Suprapubic skin (tissue), 4 donors: ENCODE data around the gene DIPK1A. TPM values are rescaled to one million over a fixed set of nuclear protein-coding genes. Genes with fewer than 3 reads are reported as not detected.

Source experiments
- DNase-seq, 2 donors: peaks; one replicate each; pipeline ENCODE4 v3.0.0-alpha.2; 2019; ENCODE audit warnings: low spot score in 2 of 2
- H3K27ac ChIP-seq: fragments of 200-600 bp; sonication (generic); one replicate; pipeline ENCODE4 v1.5.1; 2019
- H3K27me3 ChIP-seq: fragments of 200-600 bp; sonication (generic); one replicate; pipeline ENCODE4 v1.5.1; 2019
- H3K36me3 ChIP-seq: fragments of 200-600 bp; sonication (generic); one replicate; pipeline ENCODE4 v1.5.1; 2019
- H3K4me1 ChIP-seq: fragments of 200-600 bp; sonication (generic); one replicate; pipeline ENCODE4 v1.5.1; 2019
- H3K4me3 ChIP-seq: fragments of 200-600 bp; sonication (generic); one replicate; pipeline ENCODE4 v1.5.1; 2019; ENCODE audit warnings: mild to moderate bottlenecking
- H3K9me3 ChIP-seq: fragments of 200-600 bp; sonication (generic); one replicate; pipeline ENCODE4 v1.5.1; 2019
- EP300 ChIP-seq: sonication (generic); formaldehyde crosslinking; IDR thresholded peaks from one replicate; pipeline ENCODE4 v1.6.1; 2017; ENCODE audit warnings: antibody characterized with exemption
- POLR2A ChIP-seq, 2 donors: fragments of 450-650 bp; IDR thresholded peaks; one replicate each; pipeline ENCODE4 v1.6.1; 2017; ENCODE audit warnings: antibody characterized with exemption in 2 of 2, mild to moderate bottlenecking in 2 of 2, moderate library complexity in 2 of 2
- POLR2AphosphoS5 ChIP-seq, 3 donors: sonication (generic); formaldehyde crosslinking; IDR thresholded peaks; one replicate each; pipeline ENCODE4 v1.6.1; 2017; ENCODE audit warnings: antibody characterized with exemption in 3 of 3
- WGBS: methylation state at CpG from one replicate; pipeline ENCODE4 v1.1.5; 2018; 5-methylcytosine and 5-hydroxymethylcytosine counted together
- total RNA-seq, 4 donors: library from RNA; depleted of rRNA; stranded (reverse); fragments of >200 nt; gene quantifications; one replicate each; pipeline ENCODE4 v1.1.0, GENCODE V29; 2016
- TF ChIP-seq, protein P1 (sequence below), 2 donors: fragments of 200-600 bp in 1 of 2; fragments of 450-650 bp in 1 of 2; sonication (generic) in 1 of 2; IDR thresholded peaks; one replicate each; pipeline ENCODE4 v1.5.1; 2016 to 2019; ENCODE audit warnings: antibody characterized with exemption in 2 of 2, mild to moderate bottlenecking in 1 of 2, moderate library complexity in 1 of 2

Gene DIPK1A
- total RNA-seq, 4 donors from 2014 or later = 3.3 to 7.8 (median 5.3) TPM

DNA sequence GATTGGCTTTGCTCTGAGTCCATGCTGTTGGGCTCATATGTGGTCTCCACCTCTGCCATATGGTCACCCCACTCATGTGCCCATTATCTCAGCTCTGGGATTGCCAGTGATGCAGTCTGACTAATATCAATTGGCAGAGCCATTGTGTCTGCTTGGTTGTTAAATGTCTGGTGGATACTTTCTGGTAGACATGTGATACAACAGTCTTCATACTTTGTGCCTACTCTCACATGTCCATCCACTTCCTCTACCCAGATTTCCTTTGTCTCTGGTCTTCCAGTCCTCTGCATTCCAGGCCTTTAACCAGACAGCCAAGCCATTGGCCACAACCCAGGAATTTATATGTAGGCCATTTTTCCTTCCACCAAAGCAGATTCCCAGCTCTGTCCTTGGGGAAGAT, 30.8 kb upstream of the DIPK1A start:
- Histone ChIP-seq H3K4me1 (no peaks in the 10 kb centered on the region), H3K4me3 (no peak overlapping the region), H3K27ac (no peak overlapping the region), H3K27me3 (no peaks in the 10 kb centered on the region), H3K9me3 (no peaks in the 10 kb centered on the region), H3K36me3 (no peaks in the 10 kb centered on the region)
- no peak for DNase-seq
- no peak for TF ChIP-seq EP300
- TF ChIP-seq, protein P1, sequence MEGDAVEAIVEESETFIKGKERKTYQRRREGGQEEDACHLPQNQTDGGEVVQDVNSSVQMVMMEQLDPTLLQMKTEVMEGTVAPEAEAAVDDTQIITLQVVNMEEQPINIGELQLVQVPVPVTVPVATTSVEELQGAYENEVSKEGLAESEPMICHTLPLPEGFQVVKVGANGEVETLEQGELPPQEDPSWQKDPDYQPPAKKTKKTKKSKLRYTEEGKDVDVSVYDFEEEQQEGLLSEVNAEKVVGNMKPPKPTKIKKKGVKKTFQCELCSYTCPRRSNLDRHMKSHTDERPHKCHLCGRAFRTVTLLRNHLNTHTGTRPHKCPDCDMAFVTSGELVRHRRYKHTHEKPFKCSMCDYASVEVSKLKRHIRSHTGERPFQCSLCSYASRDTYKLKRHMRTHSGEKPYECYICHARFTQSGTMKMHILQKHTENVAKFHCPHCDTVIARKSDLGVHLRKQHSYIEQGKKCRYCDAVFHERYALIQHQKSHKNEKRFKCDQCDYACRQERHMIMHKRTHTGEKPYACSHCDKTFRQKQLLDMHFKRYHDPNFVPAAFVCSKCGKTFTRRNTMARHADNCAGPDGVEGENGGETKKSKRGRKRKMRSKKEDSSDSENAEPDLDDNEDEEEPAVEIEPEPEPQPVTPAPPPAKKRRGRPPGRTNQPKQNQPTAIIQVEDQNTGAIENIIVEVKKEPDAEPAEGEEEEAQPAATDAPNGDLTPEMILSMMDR (IDR thresholded peaks at IDR 0.05) = no peak

DNA sequence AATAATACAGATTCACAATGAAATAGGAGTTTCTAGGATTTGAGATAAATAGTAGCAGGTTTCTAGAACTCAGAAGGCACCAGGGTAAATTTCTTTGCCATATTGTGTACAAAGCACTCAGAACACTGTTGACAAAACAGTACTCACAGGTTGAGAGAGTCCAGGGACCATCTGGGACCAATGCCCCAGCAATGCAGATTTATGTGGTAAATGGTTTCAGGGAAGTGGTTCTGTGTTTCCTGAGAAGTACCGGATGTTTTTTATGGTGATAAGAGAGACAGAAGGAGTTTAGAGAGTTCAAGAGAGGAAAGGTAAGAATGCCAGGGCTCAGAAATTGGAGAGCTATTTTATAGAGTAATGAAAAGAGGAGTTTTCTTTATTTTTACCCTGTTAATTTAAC, 29.6 kb upstream of the DIPK1A start:
- no peaks in the 10 kb centered on the region for H3K36me3 ChIP-seq
- DNase-seq = no peak

DNA sequence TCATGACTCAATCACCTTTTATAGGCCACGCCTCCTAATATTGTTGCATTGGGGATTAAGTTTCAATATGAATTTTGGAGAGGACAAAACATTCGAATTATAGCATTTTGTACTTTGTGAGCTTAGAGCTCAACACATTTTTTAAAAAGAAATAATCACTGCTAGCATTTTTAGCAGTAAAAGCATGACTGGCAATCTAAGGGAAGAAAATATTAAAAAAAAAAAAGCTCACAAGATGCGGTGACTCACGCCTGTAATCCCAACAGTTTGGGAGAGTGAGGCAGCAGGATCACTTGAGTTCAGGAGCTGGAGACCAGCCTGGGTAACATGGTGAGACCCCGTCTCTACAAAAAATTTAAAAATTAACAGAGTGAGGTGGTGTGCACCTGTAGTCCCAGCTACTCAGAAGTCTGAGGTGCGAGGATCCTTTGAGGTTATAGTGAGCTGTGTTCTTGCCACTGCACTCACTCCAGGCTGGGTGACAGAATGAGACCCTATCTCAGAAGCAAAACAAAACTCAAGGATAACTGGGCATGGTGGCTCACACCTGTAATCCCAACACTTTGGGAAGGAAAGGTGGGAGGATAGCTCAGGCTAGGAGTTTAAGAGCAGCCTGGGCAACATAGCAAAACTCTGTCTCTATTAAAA, 28.8 kb upstream of the DIPK1A start:
- DNase-seq = no peak
- Histone ChIP-seq H3K4me1 (no peaks in the 10 kb centered on the region), H3K9me3 (no peaks in the 10 kb centered on the region), H3K4me3 (no peak overlapping the region), H3K36me3 (no peaks in the 10 kb centered on the region), H3K27ac (no peak overlapping the region), H3K27me3 (no peaks in the 10 kb centered on the region)
- TF ChIP-seq POLR2AphosphoS5 (IDR thresholded peaks at IDR 0.05) (no peak), EP300 (no peak), POLR2A (IDR thresholded peaks at IDR 0.05) (no peak)
- TF ChIP-seq, protein P1 (IDR thresholded peaks at IDR 0.05) = no peak
- WGBS = 84% methylated on average over 6 of the region's 6 CpGs

More for the DNA sequence above, 29.6 kb upstream of the DIPK1A start:
- Histone ChIP-seq H3K4me1 (no peaks in the 10 kb centered on the region), H3K27ac (no peak overlapping the region), H3K9me3 (no peaks in the 10 kb centered on the region), H3K4me3 (no peak overlapping the region), H3K27me3 (no peaks in the 10 kb centered on the region)
- TF ChIP-seq EP300 (no peak), POLR2A (IDR thresholded peaks at IDR 0.05) (no peak), POLR2AphosphoS5 (IDR thresholded peaks at IDR 0.05) (no peak)
- TF ChIP-seq, protein P1 (IDR thresholded peaks at IDR 0.05) = no peak
- WGBS = 58% methylated on average over 1 of the region's 1 CpG

DNA sequence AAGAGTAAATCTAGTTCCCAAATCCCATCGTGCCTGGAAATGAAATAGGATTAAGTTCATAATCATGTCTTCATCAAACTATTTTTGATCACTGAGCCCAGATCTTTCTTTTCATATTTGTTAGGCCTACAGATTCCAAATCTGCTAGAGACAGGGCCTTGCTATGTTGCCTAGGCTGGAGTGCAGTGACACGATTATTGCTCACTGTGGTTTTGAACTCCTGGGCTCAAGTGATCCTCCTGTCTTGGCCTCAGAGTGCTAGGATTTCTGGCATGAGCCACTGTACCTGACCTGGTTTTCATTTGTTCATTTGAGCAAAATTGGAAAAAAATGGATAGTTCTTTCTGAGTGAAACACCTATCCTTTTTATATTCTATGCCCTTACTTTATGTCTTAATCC, 28.0 kb upstream of the DIPK1A start:
- no peak for DNase-seq
- H3K9me3 ChIP-seq = no peaks in the 10 kb centered on the region
- H3K27ac ChIP-seq = no peak overlapping the region
- 42% methylated on average over 2 of the region's 2 CpGs for WGBS
- H3K4me3 ChIP-seq = no peak overlapping the region
- H3K27me3 ChIP-seq = no peaks in the 10 kb centered on the region
- H3K4me1 ChIP-seq = no peaks in the 10 kb centered on the region
- H3K36me3 ChIP-seq = no peaks in the 10 kb centered on the region
- TF ChIP-seq POLR2A (IDR thresholded peaks at IDR 0.05) = no peak
- TF ChIP-seq POLR2AphosphoS5 (IDR thresholded peaks at IDR 0.05) = no peak
- TF ChIP-seq EP300 = no peak
- TF ChIP-seq, protein P1 (IDR thresholded peaks at IDR 0.05) = no peak

DNA sequence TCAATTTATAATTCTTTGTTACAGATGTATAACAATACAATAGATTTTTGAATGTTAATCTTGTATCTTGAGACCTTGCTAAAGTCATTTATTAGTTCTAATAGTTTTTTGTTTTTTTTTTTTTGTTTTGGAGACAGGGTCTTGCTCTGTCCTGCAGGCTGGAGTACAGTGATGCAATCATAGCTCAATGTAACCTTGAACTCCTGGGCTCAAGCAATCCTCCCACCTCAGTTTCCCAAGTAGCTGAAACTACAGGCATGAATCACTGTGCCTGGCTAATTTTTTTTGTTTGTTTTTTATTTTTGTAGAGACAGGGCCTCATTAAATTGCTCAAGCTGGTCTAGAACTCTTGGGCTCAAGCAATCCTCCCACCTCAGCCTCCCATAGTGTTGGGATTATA, 26.2 kb upstream of the DIPK1A start:
- Histone ChIP-seq H3K36me3 (no peaks in the 10 kb centered on the region), H3K4me3 (no peak overlapping the region), H3K4me1 (no peaks in the 10 kb centered on the region), H3K9me3 (no peaks in the 10 kb centered on the region), H3K27ac (no peak overlapping the region), H3K27me3 (no peaks in the 10 kb centered on the region)
- no peak for DNase-seq
- TF ChIP-seq POLR2AphosphoS5 (IDR thresholded peaks at IDR 0.05) = no peak
- no peak for TF ChIP-seq POLR2A (IDR thresholded peaks at IDR 0.05)
- TF ChIP-seq, protein P1 (IDR thresholded peaks at IDR 0.05) = no peak
- no peak for TF ChIP-seq EP300
